GM12892 (cell line): ENCODE results near the gene ARL6IP4.

Source experiments
- POLR2A ChIP-seq: IDR thresholded peaks from 2 replicates; pipeline ENCODE4 v1.6.1; 2011; ENCODE audit warnings: low read depth, low read length, control low read depth
- POLR2AphosphoS5 ChIP-seq: IDR thresholded peaks from 2 replicates; pipeline ENCODE4 v1.6.1; 2011; ENCODE audit warnings: low read depth, low read length, control low read depth

DNA sequence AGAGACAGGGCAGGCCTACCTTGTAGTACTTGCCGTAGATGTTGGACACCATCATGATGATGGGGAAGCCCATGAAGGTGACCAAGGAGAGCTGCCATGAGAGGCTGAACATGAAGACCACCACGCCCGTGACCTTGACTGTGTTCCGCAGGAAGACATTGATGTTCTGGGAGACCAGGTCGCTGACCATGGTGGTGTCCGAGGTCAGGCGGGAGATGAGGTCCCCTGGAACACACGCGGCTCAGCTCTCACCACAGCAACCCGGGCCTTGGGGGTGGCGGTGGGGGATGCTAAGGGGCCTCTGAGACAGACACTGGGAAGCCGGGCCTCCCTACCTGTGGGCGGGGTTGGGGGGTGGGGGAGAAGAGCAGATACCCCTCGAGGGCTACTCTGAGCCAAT is 31.9 kb upstream of the ARL6IP4 start:
- TF ChIP-seq POLR2A: no peak
- TF ChIP-seq POLR2AphosphoS5: no peak
